AG09309 (cell line): ENCODE results near the gene GNA15.

Experiments
- DNase-seq: peaks from one replicate; pipeline ENCODE4 v3.0.0-alpha.2; 2010; ENCODE audit warnings: low read depth
- H3K4me3 ChIP-seq: 2 replicates; pipeline ENCODE4 v1.5.1; 2011; ENCODE audit warnings: mild to moderate bottlenecking, low read depth, low read length, moderate library complexity; ENCODE audit not compliant: control insufficient read depth
- TF ChIP-seq, protein P1 (sequence below): IDR thresholded peaks from 2 replicates; pipeline ENCODE4 v1.5.1; 2011; ENCODE audit warnings: mild to moderate bottlenecking, low read depth, low read length, inconsistent platforms; ENCODE audit not compliant: insufficient read depth, control insufficient read depth; ENCODE audit errors: missing control alignments

GNA15 gene

GRCh38 chr19:3117716-3118115, 18.1 kb upstream of the GNA15 start:
- H3K4me3 ChIP-seq = no peak overlapping the region
- TF ChIP-seq, protein P1, sequence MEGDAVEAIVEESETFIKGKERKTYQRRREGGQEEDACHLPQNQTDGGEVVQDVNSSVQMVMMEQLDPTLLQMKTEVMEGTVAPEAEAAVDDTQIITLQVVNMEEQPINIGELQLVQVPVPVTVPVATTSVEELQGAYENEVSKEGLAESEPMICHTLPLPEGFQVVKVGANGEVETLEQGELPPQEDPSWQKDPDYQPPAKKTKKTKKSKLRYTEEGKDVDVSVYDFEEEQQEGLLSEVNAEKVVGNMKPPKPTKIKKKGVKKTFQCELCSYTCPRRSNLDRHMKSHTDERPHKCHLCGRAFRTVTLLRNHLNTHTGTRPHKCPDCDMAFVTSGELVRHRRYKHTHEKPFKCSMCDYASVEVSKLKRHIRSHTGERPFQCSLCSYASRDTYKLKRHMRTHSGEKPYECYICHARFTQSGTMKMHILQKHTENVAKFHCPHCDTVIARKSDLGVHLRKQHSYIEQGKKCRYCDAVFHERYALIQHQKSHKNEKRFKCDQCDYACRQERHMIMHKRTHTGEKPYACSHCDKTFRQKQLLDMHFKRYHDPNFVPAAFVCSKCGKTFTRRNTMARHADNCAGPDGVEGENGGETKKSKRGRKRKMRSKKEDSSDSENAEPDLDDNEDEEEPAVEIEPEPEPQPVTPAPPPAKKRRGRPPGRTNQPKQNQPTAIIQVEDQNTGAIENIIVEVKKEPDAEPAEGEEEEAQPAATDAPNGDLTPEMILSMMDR = no peak
- no peak for DNase-seq

DNA sequence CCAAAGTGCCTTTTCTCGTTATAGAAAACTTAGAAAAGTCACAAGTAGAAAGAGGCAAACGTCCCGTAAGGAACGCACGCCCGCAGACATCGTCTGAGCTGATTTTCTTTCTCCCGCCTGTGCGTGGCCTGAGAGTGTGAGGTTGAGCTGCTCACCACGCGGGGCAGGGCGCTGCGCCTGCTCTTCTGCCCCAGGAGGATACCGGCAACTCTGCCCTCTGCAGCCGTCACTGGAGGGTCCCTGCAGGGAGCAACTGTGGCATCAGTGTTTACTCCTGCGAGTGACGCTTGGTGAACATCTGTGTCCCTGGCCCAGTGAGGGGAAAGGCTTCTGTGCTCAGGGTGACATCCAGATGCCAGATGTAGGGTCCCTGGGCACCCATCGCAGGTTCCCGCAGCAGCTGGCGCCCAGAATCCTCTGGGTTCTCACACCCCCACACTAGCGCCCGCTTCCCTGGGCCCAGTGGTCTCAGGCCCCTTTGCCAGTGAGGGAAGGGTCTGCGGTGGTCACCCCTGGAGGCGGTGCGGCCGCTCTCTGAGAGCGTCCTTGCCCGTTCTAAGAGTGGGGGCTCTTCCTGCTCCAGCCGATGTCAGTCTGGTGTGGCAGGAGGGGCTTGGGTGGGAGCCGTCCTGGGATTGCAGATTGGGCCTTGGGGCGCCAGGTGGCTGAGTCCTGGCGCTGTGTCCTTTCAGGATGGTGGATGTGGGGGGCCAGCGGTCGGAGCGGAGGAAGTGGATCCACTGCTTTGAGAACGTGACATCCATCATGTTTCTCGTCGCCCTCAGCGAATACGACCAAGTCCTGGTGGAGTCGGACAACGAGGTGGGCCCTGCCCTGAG, 17.4 kb upstream of the GNA15 start:
- DNase-seq = no peak
- H3K4me3 ChIP-seq = no peak overlapping the region
- TF ChIP-seq, protein P1 = no peak

DNA sequence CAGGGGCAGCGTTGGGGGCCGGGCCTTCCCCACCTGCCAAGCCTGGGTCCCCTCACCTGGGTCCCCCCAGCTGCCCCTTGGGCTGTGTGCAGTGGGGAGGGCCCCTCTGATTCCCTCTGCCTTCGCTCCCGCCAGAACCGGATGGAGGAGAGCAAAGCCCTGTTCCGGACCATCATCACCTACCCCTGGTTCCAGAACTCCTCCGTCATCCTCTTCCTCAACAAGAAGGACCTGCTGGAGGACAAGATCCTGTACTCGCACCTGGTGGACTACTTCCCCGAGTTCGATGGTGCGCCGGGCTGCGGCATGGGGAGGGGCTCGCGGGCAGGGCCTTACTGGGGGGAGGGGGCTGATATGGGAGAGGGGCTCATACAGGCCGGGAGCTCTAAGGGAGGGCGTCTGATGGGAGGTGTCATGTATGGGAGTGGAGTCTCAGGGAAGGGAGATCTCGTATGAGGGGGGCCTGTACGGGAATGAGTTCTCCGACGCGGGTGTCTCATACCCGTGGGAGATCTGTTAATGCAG, 16.7 kb upstream of the GNA15 start:
- H3K4me3 ChIP-seq = no peak overlapping the region
- no peak for DNase-seq
- TF ChIP-seq, protein P1 = no peak

DNA sequence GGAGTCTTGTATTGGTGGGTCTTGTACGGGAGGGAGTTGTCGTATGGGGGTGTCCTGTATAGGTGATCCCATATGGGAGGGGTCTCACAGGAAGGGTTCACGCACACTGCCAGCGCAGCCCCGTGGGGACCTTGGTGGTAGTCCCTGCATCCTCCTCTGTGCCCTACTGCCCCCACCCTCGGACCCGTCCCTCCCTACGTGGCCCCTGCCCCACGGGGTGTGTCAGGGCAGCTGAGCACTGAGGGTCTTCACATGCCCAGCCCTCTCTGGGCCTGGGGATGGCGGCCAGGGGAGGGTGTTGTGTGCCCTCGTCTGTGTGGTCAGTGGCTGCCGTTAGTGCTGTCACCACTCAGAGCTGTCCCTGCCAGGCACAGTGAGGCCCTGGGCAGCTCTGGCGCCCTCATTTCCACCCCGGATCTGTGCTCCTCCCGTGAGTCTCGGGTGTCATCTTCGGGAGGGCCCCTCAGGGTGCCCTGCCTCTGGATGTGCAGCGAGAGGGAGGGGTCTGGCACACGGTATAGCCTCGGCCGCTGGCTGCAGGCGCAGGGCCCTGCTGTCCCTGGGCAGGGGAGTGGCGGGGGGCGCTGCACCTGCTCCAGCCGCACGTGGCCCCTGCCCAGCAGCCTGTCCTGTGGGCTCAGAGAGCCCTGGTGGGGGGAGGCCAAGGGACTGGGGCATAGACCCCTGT, 16.0 kb upstream of the GNA15 start:
- TF ChIP-seq, protein P1 = no peak
- DNase-seq = no peak
- no peak overlapping the region for H3K4me3 ChIP-seq

GRCh38 chr19:3120611-3121276, 15.1 kb upstream of the GNA15 start:
- no peak overlapping the region for H3K4me3 ChIP-seq
- no peak for DNase-seq
- TF ChIP-seq, protein P1 = no peak

DNA sequence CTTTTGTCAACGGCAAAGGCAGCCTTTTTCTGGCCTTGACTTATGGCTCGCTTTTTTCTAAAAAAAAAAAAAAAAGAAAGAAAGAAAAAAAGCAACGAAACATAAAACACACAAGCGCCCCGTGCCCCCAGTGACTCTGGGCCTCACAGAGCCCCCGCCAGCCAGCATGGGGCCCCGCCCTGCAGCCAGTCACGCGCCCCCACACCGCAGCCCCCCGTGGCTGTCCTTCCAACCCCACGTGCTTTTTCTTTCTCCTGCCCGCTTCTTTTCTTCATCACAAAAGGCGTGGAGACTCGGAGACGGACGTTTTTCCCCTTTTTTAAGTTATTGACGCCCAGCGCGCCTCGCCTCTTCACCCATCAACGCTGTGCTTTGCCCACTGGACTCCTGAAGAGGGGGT, 14.4 kb upstream of the GNA15 start:
- DNase-seq = no peak
- H3K4me3 ChIP-seq = no peak overlapping the region
- TF ChIP-seq, protein P1 = no peak
